ENCODE results near the gene INTS11. TPM values are rescaled to one million over a fixed set of nuclear protein-coding genes. Genes with fewer than 3 reads are reported as not detected.

INTS11 gene
- total RNA-seq, 2 experiments from 2014 or later = 120 to 134 TPM

- ChIA-PET CTCF (interaction anchor here (1.1 kb wide), 1 partner anchor 41 kb away, joined by 4 read pairs; no protein-coding TSS in a partner anchor), POLR2A (no interaction called here)
- Mint-ChIP-seq H3K36me3 (ENCODE audit: low read depth) (peaks cover 5% of the 10 kb centered on the region), H3K4me3 (no peak within 1 kb of the TSS), H3K27me3 (ENCODE audit: low read depth) (no peaks in the 10 kb centered on the region), H3K27ac (no peak within 1 kb of the TSS), H3K9me3 (ENCODE audit: insufficient read depth) (no peaks in the 10 kb centered on the region), H3K4me1 (ENCODE audit: low read depth) (peaks cover 5% of the 10 kb centered on the region)
- DNase-seq = no peak
- ATAC-seq = no peak
These were observed 6.9 kb upstream of the INTS11 start, which contains the start of gene TAS1R3 for GRCh38 chr1:1331068-1331965. Gene TAS1R3 (plus strand): TSS chr1:1331280. CDS start chr1:1331346, 66 bp downstream.

GRCh38 chr1:1330366-1331067, 6.1 kb upstream of the INTS11 start:
- CTCF ChIA-PET = interaction anchor here (1.1 kb wide), 1 partner anchor 42 kb away, joined by 4 read pairs; no protein-coding TSS in a partner anchor
- Mint-ChIP-seq H3K9me3 (ENCODE audit: insufficient read depth) (no peaks in the 10 kb centered on the region), H3K27ac (no peak overlapping the region), H3K4me1 (ENCODE audit: low read depth) (peaks cover 13% of the 10 kb centered on the region), H3K27me3 (ENCODE audit: low read depth) (no peaks in the 10 kb centered on the region), H3K36me3 (ENCODE audit: low read depth) (peaks cover 5% of the 10 kb centered on the region), H3K4me3 (no peak overlapping the region)
- DNase-seq = no peak
- ATAC-seq = no peak
- POLR2A ChIA-PET = no interaction called here

DNA sequence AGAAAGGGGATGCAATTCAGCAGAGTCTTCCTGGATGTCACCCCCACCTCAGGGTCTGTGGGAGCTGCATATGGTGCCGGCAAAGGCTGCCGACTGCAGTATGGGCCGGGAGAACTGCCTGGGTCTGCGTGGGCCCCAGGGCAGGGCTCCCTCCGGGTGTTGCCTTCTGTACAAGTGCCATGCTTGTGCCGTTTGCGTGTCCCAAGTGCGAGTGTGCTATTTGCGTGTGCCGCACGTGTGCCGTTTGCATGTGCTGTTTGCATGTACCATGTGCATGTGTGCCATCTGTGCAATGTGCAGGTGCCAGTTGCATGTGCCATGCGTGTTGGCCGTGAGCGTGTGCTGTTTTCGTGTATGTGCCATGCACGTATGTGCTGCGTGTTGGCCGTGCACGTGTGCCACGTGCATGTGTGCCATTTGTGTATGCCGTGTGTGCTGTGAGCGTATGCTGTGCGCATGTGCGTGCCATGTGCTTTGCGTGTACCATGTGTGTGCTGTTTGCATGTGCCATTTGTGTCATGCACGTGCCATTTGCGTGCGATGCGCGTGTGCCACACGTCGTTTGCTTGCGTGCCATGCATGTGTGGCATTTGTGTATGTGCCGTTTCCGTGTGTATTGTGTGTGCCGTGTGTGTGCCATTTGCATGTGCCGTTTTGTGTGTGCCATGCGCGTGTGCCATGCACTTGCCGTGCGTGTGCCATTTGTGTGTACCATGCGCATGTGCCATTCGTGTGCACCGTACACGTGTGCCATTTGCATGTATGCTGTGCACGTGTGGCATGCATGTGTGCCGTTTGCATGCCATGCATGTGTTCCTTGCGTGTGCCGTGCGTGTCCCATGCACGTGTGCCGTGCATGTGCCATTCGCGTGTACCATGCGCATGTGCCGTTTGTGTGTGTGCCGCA, 5.1 kb upstream of the INTS11 start:
- ATAC-seq = no peak
- Mint-ChIP-seq H3K27ac (no peak overlapping the region), H3K36me3 (ENCODE audit: low read depth) (peaks cover 5% of the 10 kb centered on the region), H3K4me3 (no peak overlapping the region), H3K9me3 (ENCODE audit: insufficient read depth) (no peaks in the 10 kb centered on the region), H3K27me3 (ENCODE audit: low read depth) (no peaks in the 10 kb centered on the region), H3K4me1 (ENCODE audit: low read depth) (peaks cover 16% of the 10 kb centered on the region)
- DNase-seq = no peak
- ChIA-PET CTCF (no interaction called here), POLR2A (no interaction called here)

DNA sequence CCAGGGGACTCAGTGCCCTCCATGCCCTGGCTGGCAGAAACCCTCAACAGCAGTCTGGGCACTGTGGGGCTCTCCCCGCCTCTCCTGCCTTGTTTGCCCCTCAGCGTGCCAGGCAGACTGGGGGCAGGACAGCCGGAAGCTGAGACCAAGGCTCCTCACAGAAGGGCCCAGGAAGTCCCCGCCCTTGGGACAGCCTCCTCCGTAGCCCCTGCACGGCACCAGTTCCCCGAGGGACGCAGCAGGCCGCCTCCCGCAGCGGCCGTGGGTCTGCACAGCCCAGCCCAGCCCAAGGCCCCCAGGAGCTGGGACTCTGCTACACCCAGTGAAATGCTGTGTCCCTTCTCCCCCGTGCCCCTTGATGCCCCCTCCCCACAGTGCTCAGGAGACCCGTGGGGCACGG, 3.8 kb upstream of the INTS11 start:
- no peak overlapping the region for H3K27ac Mint-ChIP-seq
- peaks cover 9% of the 10 kb centered on the region for H3K36me3 Mint-ChIP-seq (ENCODE audit: low read depth)
- DNase-seq (no peak), ATAC-seq (no peak)
- no peaks in the 10 kb centered on the region for H3K27me3 Mint-ChIP-seq (ENCODE audit: low read depth)
- H3K4me3 Mint-ChIP-seq = no peak overlapping the region
- ChIA-PET POLR2A (no interaction called here), CTCF (no interaction called here)
- peaks cover 21% of the 10 kb centered on the region for H3K4me1 Mint-ChIP-seq (ENCODE audit: low read depth)
- no peaks in the 10 kb centered on the region for H3K9me3 Mint-ChIP-seq (ENCODE audit: insufficient read depth)

GRCh38 chr1:1327291-1327690, 2.8 kb upstream of the INTS11 start:
- peak overlapping the region; percentile 18 for H3K4me3 Mint-ChIP-seq
- ATAC-seq (no peak), DNase-seq (no peak)
- no peaks in the 10 kb centered on the region for H3K27me3 Mint-ChIP-seq (ENCODE audit: low read depth)
- ChIA-PET POLR2A (interaction anchor here (0.6 kb wide), 1 partner anchor 45 kb away, joined by 3 read pairs; no protein-coding TSS in a partner anchor), CTCF (no interaction called here)
- no peak overlapping the region for H3K27ac Mint-ChIP-seq
- H3K9me3 Mint-ChIP-seq (ENCODE audit: insufficient read depth) = no peaks in the 10 kb centered on the region
- H3K4me1 Mint-ChIP-seq (ENCODE audit: low read depth) = peaks cover 28% of the 10 kb centered on the region
- peaks cover 9% of the 10 kb centered on the region for H3K36me3 Mint-ChIP-seq (ENCODE audit: low read depth)

GRCh38 chr1:1326075-1326605, 1.7 kb upstream of the INTS11 start:
- peak overlapping the region; percentile 80 for H3K27ac Mint-ChIP-seq
- no peaks in the 10 kb centered on the region for H3K27me3 Mint-ChIP-seq (ENCODE audit: low read depth)
- peaks cover 11% of the 10 kb centered on the region for H3K36me3 Mint-ChIP-seq (ENCODE audit: low read depth)
- H3K4me1 Mint-ChIP-seq (ENCODE audit: low read depth) = peaks cover 38% of the 10 kb centered on the region
- ChIA-PET CTCF (no interaction called here), POLR2A (interaction anchor here (0.5 kb wide), 2 partner anchors 48 to 108 kb away, joined by 3 read pairs; no protein-coding TSS in a partner anchor)
- H3K4me3 Mint-ChIP-seq = peak overlapping the region; percentile 76
- no peaks in the 10 kb centered on the region for H3K9me3 Mint-ChIP-seq (ENCODE audit: insufficient read depth)
- ATAC-seq (no peak), DNase-seq (no peak)

DNA sequence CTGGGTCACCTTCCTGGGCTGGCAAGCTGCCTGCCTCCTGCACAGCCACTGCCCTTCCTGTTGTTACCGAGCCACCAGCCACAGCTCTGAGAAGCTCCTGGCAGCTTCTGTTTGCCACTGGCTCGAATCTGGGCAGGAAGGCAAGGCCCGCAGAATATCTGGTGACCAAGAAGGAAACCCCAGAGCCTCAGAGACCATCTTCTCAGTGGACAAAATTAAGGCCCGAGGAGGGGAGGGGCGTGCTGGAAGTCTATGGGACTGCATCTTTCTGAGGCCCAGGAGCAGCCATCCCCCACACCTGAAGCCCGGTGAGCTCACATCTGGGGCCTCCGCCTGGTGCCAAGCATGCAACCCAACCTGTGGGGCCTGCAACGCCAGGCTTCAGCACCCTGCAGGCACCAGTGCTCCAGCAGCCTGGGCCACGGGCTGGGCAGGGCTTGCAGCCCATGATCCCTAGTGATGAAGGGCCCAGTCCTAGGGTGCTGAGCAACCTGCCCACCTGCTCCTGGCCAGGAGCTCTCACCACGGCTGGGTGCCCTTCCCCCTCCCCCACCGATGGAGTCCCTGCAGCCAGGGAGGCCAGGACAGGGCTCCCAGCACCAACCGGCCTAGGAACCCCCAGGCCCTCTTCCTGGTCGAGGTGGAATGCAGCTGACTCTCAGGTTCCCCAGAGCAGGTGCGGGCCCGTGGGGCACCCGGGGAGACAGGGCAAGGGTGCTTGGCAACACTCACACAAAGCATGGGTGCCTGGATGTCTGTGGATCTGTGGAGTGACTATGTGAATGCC, 1.0 kb upstream of the INTS11 start:
- CTCF ChIA-PET = no interaction called here
- POLR2A ChIA-PET = interaction anchor here (0.5 to 0.6 kb wide), 2 partner anchors 47 to 379 kb away, joined by 3 read pairs; no protein-coding TSS in a partner anchor
- peak overlapping the region; percentile 80 for H3K27ac Mint-ChIP-seq
- no peaks in the 10 kb centered on the region for H3K27me3 Mint-ChIP-seq (ENCODE audit: low read depth)
- H3K36me3 Mint-ChIP-seq (ENCODE audit: low read depth) = peaks cover 11% of the 10 kb centered on the region
- H3K9me3 Mint-ChIP-seq (ENCODE audit: insufficient read depth) = no peaks in the 10 kb centered on the region
- no peak for ATAC-seq
- peak overlapping the region; percentile 76 for H3K4me3 Mint-ChIP-seq
- no peak for DNase-seq
- H3K4me1 Mint-ChIP-seq (ENCODE audit: low read depth) = peaks cover 38% of the 10 kb centered on the region

DNA sequence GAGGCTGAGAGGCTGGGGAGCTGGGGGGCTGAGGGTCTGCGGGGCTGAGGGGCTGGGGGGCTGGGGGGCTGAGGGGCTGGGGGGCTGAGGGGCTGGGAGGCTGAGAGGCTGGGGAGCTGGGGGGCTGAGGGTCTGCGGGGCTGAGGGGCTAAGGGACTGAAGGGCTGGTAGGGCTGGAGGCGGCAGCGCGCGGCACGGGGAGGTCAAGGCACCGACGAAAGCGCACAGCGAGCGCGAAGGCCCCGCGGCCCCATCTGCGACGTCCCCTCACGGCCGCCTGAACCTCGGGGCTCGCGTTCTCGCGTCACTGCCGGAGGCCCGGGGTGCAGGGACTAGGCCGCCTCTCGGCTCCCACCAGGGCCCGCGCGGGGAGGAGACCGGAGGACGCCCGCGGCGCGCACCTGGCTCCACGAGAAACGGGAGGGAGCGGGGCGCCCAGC, 356 bp downstream of the INTS11 start:
- H3K36me3 Mint-ChIP-seq (ENCODE audit: low read depth) = peaks cover 13% of the 10 kb centered on the region
- ATAC-seq (peak; percentile 57), DNase-seq (no peak)
- no peaks in the 10 kb centered on the region for H3K27me3 Mint-ChIP-seq (ENCODE audit: low read depth)
- H3K4me3 Mint-ChIP-seq = peak overlapping the region; percentile 87
- ChIA-PET POLR2A (no interaction called here), CTCF (no interaction called here)
- H3K9me3 Mint-ChIP-seq (ENCODE audit: insufficient read depth) = no peaks in the 10 kb centered on the region
- peaks cover 38% of the 10 kb centered on the region for H3K4me1 Mint-ChIP-seq (ENCODE audit: low read depth)
- H3K27ac Mint-ChIP-seq = peak overlapping the region; percentile 68

DNA sequence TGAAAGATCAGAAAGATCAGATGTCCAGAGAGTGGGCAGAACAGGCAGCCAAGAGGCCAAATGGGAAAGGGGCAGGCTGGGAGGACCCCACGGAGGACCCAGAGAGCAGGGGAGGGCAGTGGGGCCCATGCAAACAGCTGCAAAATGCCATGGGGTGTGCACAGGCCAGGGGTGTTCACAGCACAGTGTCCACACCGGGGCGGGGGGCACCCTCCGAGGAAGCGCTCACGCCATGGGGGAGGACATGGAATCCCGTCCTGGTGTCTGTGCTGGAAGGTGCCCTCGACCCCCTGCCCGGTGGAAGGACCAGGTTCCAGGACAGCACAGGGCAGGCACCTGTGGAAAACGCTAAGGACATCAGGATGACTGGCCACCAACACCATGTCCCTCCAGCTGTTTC, 1.5 kb downstream of the INTS11 start:
- peaks cover 14% of the 10 kb centered on the region for H3K36me3 Mint-ChIP-seq (ENCODE audit: low read depth)
- H3K27ac Mint-ChIP-seq = peak overlapping the region; percentile 93

DNA sequence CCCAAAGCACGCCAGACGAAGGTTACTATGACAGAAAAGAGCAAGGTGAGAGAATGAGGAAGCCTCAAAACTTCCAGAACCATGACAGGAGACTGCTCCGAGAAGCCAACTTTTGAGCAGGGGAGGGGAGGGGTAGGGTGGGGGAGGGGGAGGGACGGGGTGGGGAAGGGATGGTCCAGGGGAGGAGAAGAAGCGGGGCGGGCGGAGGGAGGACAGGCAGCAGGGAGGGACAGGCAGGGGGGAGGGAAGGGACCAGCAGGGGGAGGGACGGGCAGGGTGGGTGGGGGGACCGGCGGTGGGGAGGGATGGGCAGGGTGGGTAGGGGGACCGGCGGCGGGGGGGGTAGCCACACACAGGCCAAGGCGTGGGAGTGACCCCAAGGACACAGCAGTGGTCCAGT, 2.0 kb downstream of the INTS11 start:
- ChIA-PET CTCF (no interaction called here), POLR2A (no interaction called here)
- H3K4me1 Mint-ChIP-seq (ENCODE audit: low read depth) = peaks cover 38% of the 10 kb centered on the region
- no peak for ATAC-seq
- DNase-seq = no peak
- no peaks in the 10 kb centered on the region for H3K9me3 Mint-ChIP-seq (ENCODE audit: insufficient read depth)
- no peaks in the 10 kb centered on the region for H3K27me3 Mint-ChIP-seq (ENCODE audit: low read depth)
- peak overlapping the region; percentile 42 for H3K4me3 Mint-ChIP-seq
- peaks cover 17% of the 10 kb centered on the region for H3K36me3 Mint-ChIP-seq (ENCODE audit: low read depth)
- H3K27ac Mint-ChIP-seq = peak overlapping the region; percentile 51

More for the DNA sequence above, 1.5 kb downstream of the INTS11 start:
- POLR2A ChIA-PET = no interaction called here
- Mint-ChIP-seq H3K4me3 (peak overlapping the region; percentile 82), H3K27me3 (ENCODE audit: low read depth) (no peaks in the 10 kb centered on the region), H3K9me3 (ENCODE audit: insufficient read depth) (no peaks in the 10 kb centered on the region), H3K4me1 (ENCODE audit: low read depth) (peaks cover 38% of the 10 kb centered on the region)
- CTCF ChIA-PET = no interaction called here
- ATAC-seq = no peak
- no peak for DNase-seq
